Central memory CD8-positive, alpha-beta T cell (primary cell): ENCODE measurements around the gene PRKAR1B.

Experiments used
- ATAC-seq: fragments of 150-1000 bp; cut with Tn5 transposase; replicated peaks from 2 replicates; pipeline ENCODE4 v1.10.0; 2022; ENCODE audit warnings: mild to moderate bottlenecking, moderate FRiP score, moderate number of reproducible peaks; ENCODE audit not compliant: poor library complexity, severe bottlenecking; ENCODE audit errors: extremely low read depth
- DNase-seq, 2 donors: peaks; one replicate each; pipeline ENCODE4 v3.0.0; 2021; ENCODE audit warnings: low spot score in 2 of 2
- H3K27ac Mint-ChIP-seq: one replicate; pipeline ENCODE4 v1.8.0; 2022; ENCODE audit warnings: low read depth, mild to moderate bottlenecking, moderate library complexity, mixed read lengths
- H3K27me3 Mint-ChIP-seq: one replicate; pipeline ENCODE4 v1.8.0; 2022; ENCODE audit warnings: mixed read lengths
- H3K36me3 Mint-ChIP-seq: one replicate; pipeline ENCODE4 v1.8.0; 2022; ENCODE audit warnings: mild to moderate bottlenecking, moderate library complexity, mixed read lengths; ENCODE audit not compliant: insufficient read depth
- H3K4me1 Mint-ChIP-seq: one replicate; pipeline ENCODE4 v1.8.0; 2022; ENCODE audit warnings: mixed read lengths
- H3K4me3 Mint-ChIP-seq: one replicate; pipeline ENCODE4 v1.8.0; 2022; ENCODE audit warnings: mild to moderate bottlenecking, moderate library complexity, mixed read lengths
- H3K9me3 Mint-ChIP-seq: one replicate; pipeline ENCODE4 v1.8.0; 2022; ENCODE audit warnings: mixed read lengths

PRKAR1B gene

GRCh38 chr7:573933-574381 is 153.1 kb downstream of the PRKAR1B start:
- no peak for ATAC-seq
- Mint-ChIP-seq H3K36me3 (no peaks in the 10 kb centered on the region), H3K9me3 (no peaks in the 10 kb centered on the region), H3K4me1 (peaks cover 6% of the 10 kb centered on the region), H3K4me3 (no peak overlapping the region), H3K27ac (no peak overlapping the region), H3K27me3 (no peaks in the 10 kb centered on the region)
- no peak for DNase-seq

GRCh38 chr7:573269-573932 is 153.7 kb downstream of the PRKAR1B start:
- DNase-seq (no peak), ATAC-seq (no peak)
- Mint-ChIP-seq H3K36me3 (no peaks in the 10 kb centered on the region), H3K4me3 (no peak overlapping the region), H3K27me3 (no peaks in the 10 kb centered on the region), H3K9me3 (no peaks in the 10 kb centered on the region), H3K27ac (no peak overlapping the region), H3K4me1 (peaks cover 6% of the 10 kb centered on the region)

GRCh38 chr7:572416-573268 is 154.4 kb downstream of the PRKAR1B start:
- Mint-ChIP-seq H3K27ac (no peak overlapping the region), H3K4me1 (peaks cover 6% of the 10 kb centered on the region), H3K4me3 (no peak overlapping the region), H3K36me3 (peaks cover 2% of the 10 kb centered on the region), H3K9me3 (no peaks in the 10 kb centered on the region), H3K27me3 (no peaks in the 10 kb centered on the region)
- no peak for ATAC-seq
- no peak for DNase-seq

- ATAC-seq (no peak), DNase-seq (no peak)
- no peaks in the 10 kb centered on the region for H3K9me3 Mint-ChIP-seq
- peaks cover 2% of the 10 kb centered on the region for H3K36me3 Mint-ChIP-seq
- no peak overlapping the region for H3K27ac Mint-ChIP-seq
- H3K4me3 Mint-ChIP-seq: no peak overlapping the region
- peaks cover 6% of the 10 kb centered on the region for H3K4me1 Mint-ChIP-seq
- H3K27me3 Mint-ChIP-seq: no peaks in the 10 kb centered on the region
Measured at GRCh38 chr7:571718-572415, 155.2 kb downstream of the PRKAR1B start.

GRCh38 chr7:571096-571717 is 155.9 kb downstream of the PRKAR1B start:
- Mint-ChIP-seq H3K27ac (no peak overlapping the region), H3K36me3 (peaks cover 2% of the 10 kb centered on the region), H3K27me3 (no peaks in the 10 kb centered on the region), H3K4me3 (no peak overlapping the region), H3K9me3 (no peaks in the 10 kb centered on the region), H3K4me1 (peaks cover 5% of the 10 kb centered on the region)
- no peak for ATAC-seq
- DNase-seq: no peak

- Mint-ChIP-seq H3K4me1 (peaks cover under 1% of the 10 kb centered on the region), H3K4me3 (no peak overlapping the region), H3K36me3 (peaks cover 2% of the 10 kb centered on the region), H3K27me3 (no peaks in the 10 kb centered on the region), H3K27ac (no peak overlapping the region), H3K9me3 (no peaks in the 10 kb centered on the region)
- DNase-seq (no peak), ATAC-seq (no peak)
Measured at GRCh38 chr7:570801-571070, 156.3 kb downstream of the PRKAR1B start.

- Mint-ChIP-seq H3K4me1 (no peaks in the 10 kb centered on the region), H3K9me3 (no peaks in the 10 kb centered on the region), H3K27me3 (no peaks in the 10 kb centered on the region), H3K27ac (no peak overlapping the region), H3K36me3 (peaks cover 2% of the 10 kb centered on the region), H3K4me3 (no peak overlapping the region)
- DNase-seq (no peak), ATAC-seq (no peak)
Measured at GRCh38 chr7:569996-570800, 156.9 kb downstream of the PRKAR1B start.

GRCh38 chr7:569071-569855 is 157.8 kb downstream of the PRKAR1B start:
- ATAC-seq: no peak
- Mint-ChIP-seq H3K9me3 (no peaks in the 10 kb centered on the region), H3K27ac (no peak overlapping the region), H3K36me3 (peaks cover 2% of the 10 kb centered on the region), H3K4me1 (no peaks in the 10 kb centered on the region), H3K4me3 (no peak overlapping the region), H3K27me3 (no peaks in the 10 kb centered on the region)
- DNase-seq: no peak

GRCh38 chr7:568031-568951 is 158.8 kb downstream of the PRKAR1B start:
- H3K27ac Mint-ChIP-seq: no peak overlapping the region
- H3K27me3 Mint-ChIP-seq: no peaks in the 10 kb centered on the region
- no peak for ATAC-seq
- peaks cover 2% of the 10 kb centered on the region for H3K36me3 Mint-ChIP-seq
- H3K4me1 Mint-ChIP-seq: no peaks in the 10 kb centered on the region
- no peaks in the 10 kb centered on the region for H3K9me3 Mint-ChIP-seq
- DNase-seq: no peak
- no peak overlapping the region for H3K4me3 Mint-ChIP-seq

GRCh38 chr7:567305-567883 is 159.7 kb downstream of the PRKAR1B start:
- Mint-ChIP-seq H3K27ac (no peak overlapping the region), H3K27me3 (no peaks in the 10 kb centered on the region), H3K36me3 (peaks cover 2% of the 10 kb centered on the region), H3K4me3 (no peak overlapping the region), H3K9me3 (no peaks in the 10 kb centered on the region), H3K4me1 (no peaks in the 10 kb centered on the region)
- no peak for ATAC-seq
- DNase-seq: no peak
